ENCODE data around the gene ARHGEF38.
A peak's percentile ranks its signal among the peaks of the same experiment; 100 is the strongest.
"Not testable (repeated sequence)": the region's sequence is repeated elsewhere in the genome, so short reads cannot be mapped to it uniquely, and the experiment has no call there.

Gene ARHGEF38

GRCh38 chr4:105714071-105714521 is 161.7 kb downstream of the ARHGEF38 start:
- DNase-seq (ENCODE audit: low spot score), result peak; percentile 14

GRCh38 chr4:105714932-105715331 is 162.5 kb downstream of the ARHGEF38 start:
- no peak for DNase-seq (ENCODE audit: low spot score)

GRCh38 chr4:105715692-105716278 is 163.4 kb downstream of the ARHGEF38 start:
- peak; percentile 56 for DNase-seq (ENCODE audit: low spot score)

GRCh38 chr4:105719204-105719603 is 166.8 kb downstream of the ARHGEF38 start:
- DNase-seq (ENCODE audit: low spot score), result no peak

GRCh38 chr4:105725623-105726022 is 173.2 kb downstream of the ARHGEF38 start:
- no peak for DNase-seq (ENCODE audit: low spot score)

GRCh38 chr4:105729895-105730294 is 177.5 kb downstream of the ARHGEF38 start:
- not testable (repeated sequence) for DNase-seq (ENCODE audit: low spot score)
